Body of pancreas (tissue), 4 donors: ENCODE data around the gene BMP8A. TPM values are rescaled to one million over a fixed set of nuclear protein-coding genes. Genes with fewer than 3 reads are reported as not detected.
A peak's percentile ranks its signal among the peaks of the same experiment; 100 is the strongest.
"Not testable (repeated sequence)": the region's sequence is repeated elsewhere in the genome, so short reads cannot be mapped to it uniquely, and the experiment has no call there.

ENCODE experiments used
- ATAC-seq: fragments of 150-250 bp; one replicate; pipeline ENCODE4 v1.9.1; 2016
- DNase-seq, 4 donors: peaks; one replicate each; pipeline ENCODE4 v3.0.0-alpha.2; 2019
- H3K27ac ChIP-seq, 4 donors: fragments of 200-600 bp; sonication (generic); 1 replicate in 3 of 4; 2 replicates in 1 of 4; pipeline versions ENCODE4 v1.5.1 to v1.6.1; 2016 to 2019; ENCODE audit warnings: mild to moderate bottlenecking in 1 of 4, mixed read lengths in 1 of 4, moderate library complexity in 1 of 4
- H3K27me3 ChIP-seq, 2 donors: fragments of 200-600 bp; sonication (generic); one replicate each; pipeline ENCODE4 v1.6.0; 2016; ENCODE audit warnings: mild to moderate bottlenecking in 1 of 2
- H3K36me3 ChIP-seq, 2 donors: fragments of 200-600 bp; sonication (generic); replicated peaks in 1 of 2; 2 replicates each; pipeline ENCODE4 v1.5.1; 2016; ENCODE audit warnings: low read depth in 2 of 2; ENCODE audit not compliant: insufficient read depth in 1 of 2
- H3K4me1 ChIP-seq: fragments of 200-600 bp; sonication (generic); one replicate; pipeline ENCODE4 v1.6.0; 2016
- H3K4me3 ChIP-seq, 2 donors: fragments of 200-600 bp; sonication (generic); 1 replicate in 1 of 2; 2 replicates in 1 of 2; pipeline ENCODE4 v1.5.1; 2016 to 2019
- H3K9me3 ChIP-seq, 3 donors: fragments of 200-600 bp; sonication (generic); 1 replicate in 2 of 3; 2 replicates in 1 of 3; pipeline ENCODE4 v1.5.1; 2016
- POLR2A ChIP-seq, 3 donors: fragments of 450-650 bp; IDR thresholded peaks; one replicate each; pipeline ENCODE4 v1.6.1; 2016; ENCODE audit warnings: antibody characterized with exemption in 3 of 3, mild to moderate bottlenecking in 2 of 3
- WGBS, 2 donors: methylation state at CpG; one replicate each; pipeline ENCODE4 v1.1.5; 2017; 5-methylcytosine and 5-hydroxymethylcytosine counted together
- intact Hi-C: fragments of 100-400 bp; cut with DNase I; formaldehyde crosslinking; loops from one replicate; pipeline ENCODE4 v1.15.1; 2023
- total RNA-seq, 2 donors: library from RNA; depleted of rRNA; stranded (reverse); fragments of >200 nt; gene quantifications; one replicate each; pipeline ENCODE4 v1.1.0, GENCODE V29; 2016
- TF ChIP-seq, protein P1 (sequence below), 7 experiments: fragments of 450-650 bp in 4 of 7; fragments of 200-600 bp in 3 of 7; sonication (generic) in 3 of 7; IDR thresholded peaks; one replicate each; pipeline ENCODE4 v1.5.1; 2016 to 2019; ENCODE audit warnings: antibody characterized with exemption in 7 of 7

BMP8A gene
- total RNA-seq, 2 donors from 2014 or later = 5.7 TPM; not detected in 1

DNA sequence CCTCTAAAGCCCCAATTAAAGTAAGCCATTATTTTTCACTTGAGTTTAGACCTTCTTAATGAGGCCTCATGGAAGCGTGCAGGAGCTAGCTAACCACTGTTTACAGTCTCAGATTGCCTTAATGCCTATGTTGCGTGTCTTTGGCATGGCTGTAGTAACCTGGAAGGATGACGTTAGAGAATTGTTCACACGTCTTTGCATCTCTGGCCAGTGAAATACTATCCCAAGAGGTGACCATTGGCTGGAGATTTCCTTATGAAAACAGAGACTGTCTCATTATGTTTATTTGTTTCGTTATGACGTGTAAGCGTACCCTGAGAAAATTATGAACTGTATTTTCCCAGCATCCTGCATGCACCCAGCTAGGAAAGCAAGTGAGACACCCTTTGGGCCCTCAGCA is 18.6 kb upstream of the BMP8A start:
- DNase-seq (no peak), ATAC-seq (no peak)
- H3K27me3 ChIP-seq = no peaks in the 10 kb centered on the region
- TF ChIP-seq, protein P1, sequence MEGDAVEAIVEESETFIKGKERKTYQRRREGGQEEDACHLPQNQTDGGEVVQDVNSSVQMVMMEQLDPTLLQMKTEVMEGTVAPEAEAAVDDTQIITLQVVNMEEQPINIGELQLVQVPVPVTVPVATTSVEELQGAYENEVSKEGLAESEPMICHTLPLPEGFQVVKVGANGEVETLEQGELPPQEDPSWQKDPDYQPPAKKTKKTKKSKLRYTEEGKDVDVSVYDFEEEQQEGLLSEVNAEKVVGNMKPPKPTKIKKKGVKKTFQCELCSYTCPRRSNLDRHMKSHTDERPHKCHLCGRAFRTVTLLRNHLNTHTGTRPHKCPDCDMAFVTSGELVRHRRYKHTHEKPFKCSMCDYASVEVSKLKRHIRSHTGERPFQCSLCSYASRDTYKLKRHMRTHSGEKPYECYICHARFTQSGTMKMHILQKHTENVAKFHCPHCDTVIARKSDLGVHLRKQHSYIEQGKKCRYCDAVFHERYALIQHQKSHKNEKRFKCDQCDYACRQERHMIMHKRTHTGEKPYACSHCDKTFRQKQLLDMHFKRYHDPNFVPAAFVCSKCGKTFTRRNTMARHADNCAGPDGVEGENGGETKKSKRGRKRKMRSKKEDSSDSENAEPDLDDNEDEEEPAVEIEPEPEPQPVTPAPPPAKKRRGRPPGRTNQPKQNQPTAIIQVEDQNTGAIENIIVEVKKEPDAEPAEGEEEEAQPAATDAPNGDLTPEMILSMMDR (IDR thresholded peaks at IDR 0.05) = no peak
- peaks cover 5 to 13% of the 10 kb centered on the region in 2 donors for H3K36me3 ChIP-seq
- WGBS, 2 donors = 86 to 89% methylated on average over 7 of the region's 7 CpGs
- intact Hi-C loops = no loop called here
- peaks cover 11% of the 10 kb centered on the region for H3K4me1 ChIP-seq
- H3K4me3 ChIP-seq = no peak overlapping the region
- no peak overlapping the region for H3K27ac ChIP-seq
- no peaks in the 10 kb centered on the region for H3K9me3 ChIP-seq

DNA sequence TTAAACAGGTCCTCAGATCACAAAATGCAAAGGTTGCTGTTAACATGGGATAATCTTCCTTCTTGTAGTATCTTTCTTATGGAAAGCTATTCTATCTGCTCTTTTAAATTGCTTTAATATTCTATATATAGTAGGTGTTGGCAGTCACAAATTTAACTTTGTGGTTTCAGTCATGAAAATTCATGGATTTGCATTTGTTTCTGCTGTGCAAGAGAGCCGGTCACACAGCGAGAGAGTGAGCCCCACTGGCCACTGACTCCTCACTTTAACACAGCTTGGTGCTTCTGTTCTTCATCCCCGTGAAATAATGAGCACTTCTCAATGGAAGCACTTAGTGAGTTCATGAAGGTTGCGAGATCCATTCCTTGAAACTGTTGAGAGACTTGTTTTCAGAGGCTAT is 18.1 kb upstream of the BMP8A start:
- no peaks in the 10 kb centered on the region for H3K9me3 ChIP-seq
- H3K36me3 ChIP-seq = peaks cover 5 to 13% of the 10 kb centered on the region in 2 donors
- intact Hi-C loops = no loop called here
- no peaks in the 10 kb centered on the region for H3K27me3 ChIP-seq
- ATAC-seq = no peak
- TF ChIP-seq POLR2A (IDR thresholded peaks at IDR 0.05) = no peak
- TF ChIP-seq, protein P1 (IDR thresholded peaks at IDR 0.05) = no peak
- H3K4me3 ChIP-seq = no peak overlapping the region
- 94% methylated on average over 4 of the region's 4 CpGs for WGBS, 2 donors
- H3K27ac ChIP-seq = no peak overlapping the region
- no peak for DNase-seq
- peaks cover 11% of the 10 kb centered on the region for H3K4me1 ChIP-seq

DNA sequence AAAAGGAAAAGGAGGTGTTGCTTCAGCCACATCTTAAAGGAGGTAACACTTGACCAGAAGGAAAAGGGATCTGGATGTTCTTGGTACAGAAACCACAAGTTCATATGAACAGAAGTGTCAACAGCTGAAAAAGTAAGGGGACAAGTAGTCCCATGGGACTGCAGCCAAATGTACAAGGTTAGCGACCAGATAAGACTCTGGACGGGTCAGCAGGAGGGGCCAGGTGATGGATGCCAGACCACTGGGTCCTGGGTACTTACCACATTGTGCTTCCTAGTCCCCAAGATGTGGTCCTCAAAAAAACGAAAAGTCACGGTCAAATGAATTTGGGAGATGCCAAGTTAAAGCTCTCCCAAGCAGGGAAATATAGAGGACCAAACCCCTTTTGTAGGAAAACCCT is 16.6 kb upstream of the BMP8A start:
- intact Hi-C loops = no loop called here
- WGBS, 2 donors = 49 to 62% methylated on average over 4 of the region's 4 CpGs

DNA sequence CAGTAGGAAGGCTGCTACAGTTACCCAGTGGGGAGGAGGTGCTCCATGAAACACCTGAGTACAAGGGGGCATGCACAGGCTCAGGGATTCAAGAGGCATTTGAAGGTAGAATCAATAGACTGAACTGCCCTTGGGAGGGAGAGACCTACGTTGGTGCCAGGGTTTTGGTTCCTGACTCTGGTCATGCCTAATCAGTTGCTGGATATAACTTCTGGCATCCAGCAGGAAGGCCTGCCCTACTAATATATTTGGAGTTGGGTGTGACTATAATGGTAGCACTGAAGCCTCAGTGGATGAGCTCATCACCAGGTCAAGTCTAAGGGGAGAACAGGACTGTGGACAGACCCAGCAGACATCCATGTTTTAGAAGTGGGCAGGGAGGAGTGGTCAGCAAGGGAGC is 15.9 kb upstream of the BMP8A start:
- DNase-seq, H3K4me3 ChIP-seq, H3K27me3 ChIP-seq, H3K9me3 ChIP-seq, H3K27ac ChIP-seq, intact Hi-C loops, ATAC-seq: not testable (repeated sequence)
- H3K36me3 ChIP-seq = peaks cover 0 to 17% of the 10 kb centered on the region in 2 donors
- 0 to 25% methylated on average over 1 of the region's 1 CpG for WGBS, 2 donors
- H3K4me1 ChIP-seq = peaks cover 11% of the 10 kb centered on the region

More for the DNA sequence above, 16.6 kb upstream of the BMP8A start:
- no peaks in the 10 kb centered on the region for H3K27me3 ChIP-seq
- H3K9me3 ChIP-seq = no peaks in the 10 kb centered on the region
- DNase-seq (peak in 2 of 4 donors; percentile 24 to 36), ATAC-seq (peak; percentile 38)
- H3K4me1 ChIP-seq = peaks cover 11% of the 10 kb centered on the region
- peaks cover 0 to 10% of the 10 kb centered on the region in 2 donors for H3K36me3 ChIP-seq
- H3K4me3 ChIP-seq = no peak overlapping the region
- no peak overlapping the region for H3K27ac ChIP-seq
- TF ChIP-seq, protein P1 (IDR thresholded peaks at IDR 0.05) = no peak
- no peak for TF ChIP-seq POLR2A (IDR thresholded peaks at IDR 0.05)

DNA sequence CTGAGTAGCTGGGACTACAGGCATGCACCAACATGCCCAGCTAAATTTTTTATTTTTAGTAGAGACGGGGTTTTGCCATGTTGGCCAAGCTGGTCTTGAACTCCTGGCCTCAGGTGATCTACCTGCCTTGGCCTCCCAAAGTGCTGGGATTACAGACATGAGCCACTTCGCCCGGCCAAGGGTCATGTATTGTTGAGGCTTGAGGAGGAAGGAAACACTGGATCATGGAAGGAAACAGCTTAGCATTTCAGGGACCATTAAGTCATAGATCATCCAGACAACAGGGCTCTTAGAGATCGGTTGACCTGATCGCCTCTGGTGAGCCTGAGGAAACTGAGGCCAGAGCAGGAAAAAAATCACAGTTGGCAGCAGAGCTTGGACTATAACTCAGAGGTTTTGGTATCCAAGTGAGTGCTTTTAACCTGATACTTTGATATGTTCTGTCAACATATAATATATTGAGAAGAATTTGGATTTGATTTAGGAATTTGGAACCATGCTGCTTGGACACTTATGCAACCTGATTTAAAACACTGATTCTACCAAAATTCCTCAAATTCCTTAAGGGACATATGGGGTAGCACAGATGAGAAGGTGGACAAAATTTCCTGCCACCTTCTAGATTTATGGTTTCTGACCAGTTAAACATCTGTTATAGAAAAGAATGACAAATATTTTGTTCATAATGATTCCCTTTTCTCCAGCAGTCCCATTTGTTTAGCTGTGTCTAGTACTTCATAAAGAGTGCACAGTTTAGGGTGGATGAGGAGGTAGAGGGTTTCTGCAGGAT is 13.1 kb upstream of the BMP8A start:
- WGBS, 2 donors = 88 to 96% methylated on average over 5 of the region's 5 CpGs
- H3K27me3 ChIP-seq = no peaks in the 10 kb centered on the region
- no peak for TF ChIP-seq POLR2A (IDR thresholded peaks at IDR 0.05)
- TF ChIP-seq, protein P1 (IDR thresholded peaks at IDR 0.05) = no peak
- H3K27ac ChIP-seq = no peak overlapping the region
- ATAC-seq (no peak), DNase-seq (no peak)
- peaks cover 0 to 26% of the 10 kb centered on the region in 2 donors for H3K36me3 ChIP-seq
- no peak overlapping the region for H3K4me3 ChIP-seq
- H3K4me1 ChIP-seq = peaks cover 11% of the 10 kb centered on the region
- H3K9me3 ChIP-seq = no peaks in the 10 kb centered on the region
- intact Hi-C loops = no loop called here
